Inflammatory macrophage treated with lipopolysaccharide for 4 hours (primary cell): ENCODE results near the gene HS3ST1.

ENCODE experiments used
- DNase-seq: peaks from one replicate; pipeline ENCODE4 v3.0.0-alpha.2; 2020

HS3ST1 gene

DNA sequence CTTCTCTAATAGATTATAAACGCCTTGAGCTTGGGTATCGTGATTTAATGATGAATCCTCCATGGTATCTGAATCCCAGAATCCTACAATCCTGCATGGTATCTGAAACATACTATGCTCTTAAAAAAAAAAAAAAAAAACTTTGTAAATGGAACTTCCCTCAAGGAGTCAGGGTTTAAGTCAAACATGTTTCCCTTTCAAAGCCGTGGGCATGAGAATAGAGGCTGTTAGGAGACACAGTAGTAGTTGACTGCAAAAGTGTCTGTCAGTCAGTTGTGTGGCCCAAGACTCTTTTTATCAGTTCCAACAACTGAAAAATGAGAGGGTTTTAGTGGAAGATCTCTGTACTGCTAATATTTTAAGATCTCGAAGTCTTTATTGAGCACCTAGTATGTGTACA is 2.4 kb upstream of the HS3ST1 start:
- no peak for DNase-seq

DNA sequence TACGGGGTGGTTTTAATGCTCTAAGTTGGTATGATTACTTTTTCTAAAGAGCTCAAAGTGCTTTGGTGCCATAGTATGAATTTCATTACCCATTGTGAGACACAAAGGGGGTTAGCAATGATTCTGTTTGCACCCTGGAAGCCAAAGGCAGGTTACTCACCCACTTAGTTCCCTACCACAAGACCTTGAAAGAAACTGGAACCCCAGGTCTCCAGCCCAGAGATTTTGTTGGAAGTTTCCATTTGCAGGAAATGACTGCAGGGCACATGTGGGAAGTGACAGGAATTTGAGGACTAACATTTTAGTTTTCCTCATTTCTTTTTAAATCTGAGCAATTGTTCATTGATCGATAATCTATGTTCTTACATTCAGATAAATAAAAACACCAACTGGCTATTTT is 1.8 kb upstream of the HS3ST1 start:
- no peak for DNase-seq

DNA sequence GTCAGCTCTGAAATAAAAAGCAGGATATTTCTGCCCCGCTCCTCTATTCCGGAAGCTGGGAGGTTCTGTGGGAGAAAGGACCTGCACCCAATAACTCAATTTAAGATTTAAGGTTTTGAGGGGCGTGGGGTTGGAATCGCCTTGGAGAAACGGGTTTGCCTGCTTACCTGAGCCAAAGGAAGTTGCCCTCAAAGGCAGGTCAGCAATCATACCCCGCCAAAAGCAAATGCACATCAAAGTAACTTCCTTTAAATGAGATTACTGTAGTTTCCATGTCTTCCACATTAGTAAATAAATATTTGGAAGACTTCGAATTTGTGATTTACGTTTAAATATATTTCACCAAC is 978 bp upstream of the HS3ST1 start:
- no peak for DNase-seq

DNA sequence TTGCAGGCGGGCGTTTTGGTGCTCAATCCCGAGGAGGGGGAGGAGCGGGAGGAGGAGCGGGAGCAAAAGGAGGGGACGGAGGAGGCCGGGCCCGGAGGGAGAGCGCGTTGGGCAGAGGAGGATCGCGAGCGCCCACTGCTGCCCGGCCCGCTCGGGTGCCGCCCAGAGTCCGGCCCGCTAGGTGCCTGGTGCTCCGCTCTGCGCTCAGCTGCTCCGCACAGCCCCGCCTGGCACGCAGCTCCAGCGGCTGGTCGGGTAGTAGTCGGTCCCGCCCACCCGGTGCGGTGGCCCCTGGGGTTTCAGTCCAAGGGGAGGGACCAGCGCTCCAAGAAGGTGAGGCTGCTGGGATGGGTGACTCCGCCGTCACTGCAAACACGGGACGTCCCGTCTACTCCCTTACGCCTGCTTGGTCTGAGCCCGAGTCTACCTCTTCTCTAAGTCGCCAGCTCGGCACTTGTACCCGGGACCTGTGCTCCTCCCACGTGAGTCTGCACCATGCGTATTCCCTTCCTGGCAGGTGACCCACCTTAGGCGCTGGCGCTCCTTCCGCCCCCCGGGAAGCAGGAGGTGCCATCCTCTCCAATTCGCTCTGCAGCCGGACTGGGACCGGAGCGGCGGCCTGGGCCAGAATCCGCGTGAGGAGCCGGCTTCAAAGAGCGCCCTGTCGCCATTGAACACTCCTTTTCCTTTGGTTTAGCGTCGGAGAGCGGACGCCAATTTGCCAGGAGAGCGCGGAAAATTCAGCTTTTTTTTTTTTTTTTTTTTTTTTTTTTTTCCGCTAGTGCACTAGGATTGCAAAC is 405 bp upstream of the HS3ST1 start:
- DNase-seq = peak; percentile 65

DNA sequence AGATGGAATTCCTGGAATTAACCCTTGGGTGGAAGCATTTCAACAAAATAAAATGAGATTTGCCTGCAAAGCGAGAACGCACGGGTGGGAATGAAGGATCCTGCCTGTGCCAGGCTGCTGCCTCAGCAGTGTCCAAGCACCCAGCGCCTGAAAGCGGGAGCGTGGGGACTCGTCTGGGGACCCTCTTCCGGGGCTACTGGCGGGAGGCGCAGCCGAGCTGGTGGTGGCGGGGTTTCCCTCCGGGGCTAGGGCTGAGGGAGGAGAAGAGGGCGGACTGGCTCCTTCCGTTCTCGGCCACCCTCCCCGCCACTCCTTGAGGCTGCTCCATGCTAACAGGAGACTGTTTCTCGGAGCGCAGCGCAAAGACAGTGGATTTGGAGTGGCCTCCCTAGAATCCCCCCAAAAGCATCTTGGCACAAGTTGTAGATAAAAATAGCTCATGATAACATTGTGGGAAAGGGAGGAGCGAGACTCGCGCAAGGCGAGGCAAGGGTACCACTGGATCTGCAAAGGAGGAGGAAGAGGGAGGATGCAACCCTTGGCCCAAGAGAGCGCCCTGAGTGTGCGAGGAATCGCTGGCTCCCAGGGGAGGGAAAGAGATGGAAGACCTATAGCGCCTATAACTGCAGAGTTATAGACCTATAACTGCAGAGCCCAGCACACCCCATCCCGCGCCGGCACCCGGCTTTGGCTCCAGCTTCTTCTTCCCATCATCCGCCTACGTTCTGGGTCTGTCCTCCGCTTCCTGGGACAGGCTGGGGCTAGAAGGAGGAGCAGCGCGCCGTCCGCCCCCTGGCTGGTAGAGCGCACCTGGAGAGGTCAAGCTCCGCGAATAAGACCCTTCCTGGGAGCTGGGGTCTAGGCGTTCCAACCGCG is 1.3 kb downstream of the HS3ST1 start:
- no peak for DNase-seq

DNA sequence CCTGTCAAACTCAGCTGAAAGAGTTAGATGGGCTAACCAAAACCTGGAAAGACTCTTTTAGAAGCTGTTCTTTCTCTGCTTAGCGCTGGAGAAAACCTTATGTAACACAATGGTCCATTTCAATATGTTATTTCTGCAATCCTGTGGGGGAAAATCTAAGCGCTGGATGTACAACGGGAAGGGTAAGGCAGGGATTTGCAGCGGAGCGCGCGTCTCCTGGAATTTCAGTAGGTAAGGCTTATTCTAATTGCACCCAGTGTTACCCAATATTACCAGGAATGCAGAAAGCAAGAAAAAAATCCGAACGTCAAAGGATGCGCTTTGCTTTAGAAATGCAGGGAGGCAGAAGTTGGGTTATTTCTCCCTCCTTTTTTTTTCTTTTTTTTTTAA is 2.0 kb downstream of the HS3ST1 start:
- DNase-seq = no peak

DNA sequence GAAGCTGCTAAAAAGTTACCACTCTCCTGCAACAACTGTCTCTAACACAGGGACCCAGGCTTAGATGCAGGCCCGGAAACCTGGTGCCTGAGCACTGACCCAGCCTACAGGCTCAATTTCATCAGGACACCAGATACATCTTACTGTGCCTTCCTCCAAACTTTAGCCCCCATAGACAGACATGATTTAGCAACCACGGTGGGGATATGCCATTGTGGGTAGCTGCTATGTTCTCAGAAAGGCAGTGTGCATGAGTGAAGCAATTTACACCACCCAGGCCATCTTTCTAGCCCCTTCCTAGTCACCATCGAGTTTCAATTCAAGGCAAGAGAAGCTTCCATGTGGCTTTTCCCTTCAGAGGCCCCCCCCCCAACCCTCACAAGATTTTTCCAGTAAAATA is 2.7 kb downstream of the HS3ST1 start:
- DNase-seq = no peak

DNA sequence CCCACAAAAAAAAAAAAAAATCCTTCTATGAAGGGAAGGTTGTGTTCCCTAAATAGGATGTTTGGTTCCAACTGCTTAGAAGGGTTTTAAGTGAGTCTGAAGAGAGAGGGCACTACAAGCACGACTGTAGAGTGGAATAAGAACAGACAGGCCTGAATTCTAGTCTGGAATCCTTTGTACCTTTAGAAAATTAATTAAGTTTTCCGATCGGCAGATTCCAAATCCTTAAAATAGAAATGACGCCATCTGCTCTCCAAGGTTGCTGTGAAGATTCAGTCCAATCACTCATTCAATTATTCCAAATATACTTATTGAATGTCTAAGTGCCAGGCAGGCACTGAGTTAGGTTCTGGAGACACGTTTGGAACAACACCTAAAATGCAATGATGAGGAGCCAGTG is 3.8 kb downstream of the HS3ST1 start:
- DNase-seq = no peak

DNA sequence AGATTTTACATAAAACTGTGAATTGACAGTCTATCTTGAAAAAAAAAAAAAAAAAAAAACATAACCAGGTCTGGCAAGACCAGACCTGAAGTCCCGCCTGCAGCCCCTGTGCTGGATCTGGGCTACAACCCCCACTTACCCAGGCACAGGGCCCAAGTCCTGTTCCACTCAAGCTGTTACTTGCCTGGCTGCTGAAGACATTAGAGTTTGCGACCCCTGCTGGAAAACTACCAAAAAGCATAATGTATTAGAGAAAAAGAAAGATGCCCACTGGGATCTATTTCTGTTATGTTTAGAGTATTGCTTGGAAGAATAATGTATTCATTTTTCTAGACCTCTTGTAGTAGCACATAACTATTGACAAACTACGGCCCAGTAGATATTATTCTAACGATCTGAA is 4.7 kb downstream of the HS3ST1 start:
- peak; percentile 41 for DNase-seq

DNA sequence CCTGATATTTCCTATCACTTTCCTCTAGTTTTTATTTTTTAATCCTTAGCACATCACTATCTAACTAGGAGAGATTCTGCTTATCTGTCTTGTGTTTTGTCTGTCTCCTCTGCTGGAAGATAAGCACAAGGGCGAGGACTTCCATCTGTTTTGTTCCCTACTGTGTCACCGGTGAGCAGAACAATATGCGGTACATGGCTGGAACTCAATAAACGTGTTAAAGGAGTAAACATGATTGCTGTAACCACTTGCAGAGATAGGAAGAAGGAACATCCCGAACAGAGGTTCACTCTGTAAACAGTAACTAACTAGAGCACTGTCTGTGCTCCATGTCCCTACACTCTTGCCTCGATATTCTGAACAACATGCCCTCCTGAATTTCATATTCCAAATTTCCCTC is 5.2 kb downstream of the HS3ST1 start:
- DNase-seq = no peak

DNA sequence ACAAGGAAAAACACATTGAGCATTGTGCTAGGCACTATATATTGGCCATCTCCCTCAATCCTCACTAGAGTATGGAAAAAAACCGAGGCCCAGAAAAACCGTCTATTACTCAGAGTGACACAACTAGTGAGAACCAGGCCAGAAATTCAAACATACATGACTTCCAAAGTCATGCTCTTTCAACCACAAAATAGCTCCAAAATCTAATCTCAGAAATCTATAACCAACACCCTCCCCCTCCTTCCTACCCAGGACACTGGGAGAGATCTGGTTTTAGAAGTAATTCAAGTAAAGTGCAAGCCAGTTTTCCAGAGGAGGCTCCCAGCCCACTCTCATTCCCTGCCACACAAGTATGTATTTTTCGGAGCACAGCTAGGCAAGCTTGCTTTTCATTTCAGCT is 7.6 kb downstream of the HS3ST1 start:
- DNase-seq = no peak

DNA sequence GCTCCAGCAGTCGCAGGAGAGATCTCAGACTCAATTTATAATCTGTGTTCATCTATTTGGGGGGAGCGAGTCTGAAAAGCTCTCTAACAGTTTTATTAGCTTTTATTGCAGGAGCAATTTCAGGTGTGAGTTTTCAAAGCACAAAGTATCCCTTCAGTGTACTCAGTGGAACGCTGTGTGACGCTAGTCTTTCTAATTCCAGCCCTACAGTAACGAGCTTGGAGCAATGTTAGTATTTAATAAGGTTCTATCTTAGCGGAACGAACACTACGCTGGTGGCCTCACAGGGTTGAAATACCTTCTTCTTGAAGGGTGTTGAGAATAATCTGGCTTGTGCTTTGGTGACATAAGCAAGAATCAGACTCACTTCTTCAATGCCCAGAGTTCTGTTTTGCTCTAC is 8.4 kb downstream of the HS3ST1 start:
- DNase-seq = no peak

DNA sequence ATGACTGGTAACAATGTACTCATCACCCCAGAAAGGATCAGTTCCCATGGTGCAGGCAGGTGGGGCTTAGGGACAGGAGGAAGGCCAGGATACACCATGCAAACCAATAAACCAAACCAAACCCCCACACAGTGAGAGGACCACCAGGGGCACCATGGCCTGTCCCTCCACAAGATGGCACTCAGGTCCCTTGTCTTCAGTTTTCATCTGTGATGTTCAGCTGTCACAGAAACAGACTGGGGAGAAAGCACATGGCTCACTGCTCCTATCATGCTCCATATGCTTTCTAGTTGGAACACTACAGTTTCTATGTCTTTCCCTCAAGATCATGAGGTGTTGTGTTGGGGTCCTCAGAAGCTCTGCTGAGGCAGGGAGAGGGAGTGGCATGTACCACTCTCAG is 10.1 kb downstream of the HS3ST1 start:
- no peak for DNase-seq

DNA sequence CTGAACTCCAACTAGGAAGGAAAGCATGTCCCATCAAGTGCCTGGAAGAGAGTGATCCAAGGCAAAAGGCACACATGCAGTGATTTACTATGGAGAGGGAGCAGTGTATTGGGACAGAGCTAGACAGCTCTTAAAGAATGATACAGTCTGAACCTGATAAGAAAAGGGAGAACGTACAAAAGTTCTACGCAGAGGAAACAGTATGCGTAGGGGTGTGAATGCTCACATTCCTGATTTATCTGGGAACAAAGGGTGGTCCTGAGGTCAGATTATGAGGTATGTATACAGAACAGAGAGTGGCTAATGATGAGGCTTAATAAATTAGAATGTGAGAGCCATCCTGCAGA is 12.0 kb downstream of the HS3ST1 start:
- no peak for DNase-seq

DNA sequence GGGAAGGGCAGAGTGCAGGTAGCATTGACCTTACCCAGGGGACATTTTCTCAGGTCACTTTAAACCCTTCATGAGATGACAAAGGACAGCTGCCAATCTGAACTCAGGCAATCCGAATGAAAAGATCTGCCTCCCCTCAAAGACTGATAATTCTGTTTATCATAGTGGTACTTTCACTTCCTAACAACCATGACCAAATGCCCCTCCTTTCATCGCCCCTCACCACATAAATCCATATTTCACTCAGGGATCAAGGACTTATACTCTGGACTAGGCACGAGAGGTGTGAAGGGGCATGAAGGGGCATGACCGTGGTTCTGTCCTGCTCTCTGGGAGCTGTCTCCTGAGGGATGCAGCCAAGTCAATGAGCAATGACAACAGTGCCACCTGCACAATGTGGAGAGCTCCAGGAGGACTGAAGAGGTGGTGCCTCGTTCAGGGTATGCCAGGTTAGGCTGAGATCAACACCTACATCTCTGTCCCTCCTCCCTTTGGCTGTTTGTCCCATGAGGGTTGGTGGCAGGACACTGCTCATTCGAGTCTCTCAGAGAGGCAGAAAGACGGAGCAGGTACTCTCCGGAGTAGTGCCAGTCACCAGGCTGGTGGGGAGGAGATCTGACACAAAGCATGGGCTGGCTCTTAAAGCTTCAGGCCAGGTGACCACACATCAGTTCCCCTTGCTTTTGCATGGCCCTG is 12.5 kb downstream of the HS3ST1 start:
- DNase-seq = no peak

DNA sequence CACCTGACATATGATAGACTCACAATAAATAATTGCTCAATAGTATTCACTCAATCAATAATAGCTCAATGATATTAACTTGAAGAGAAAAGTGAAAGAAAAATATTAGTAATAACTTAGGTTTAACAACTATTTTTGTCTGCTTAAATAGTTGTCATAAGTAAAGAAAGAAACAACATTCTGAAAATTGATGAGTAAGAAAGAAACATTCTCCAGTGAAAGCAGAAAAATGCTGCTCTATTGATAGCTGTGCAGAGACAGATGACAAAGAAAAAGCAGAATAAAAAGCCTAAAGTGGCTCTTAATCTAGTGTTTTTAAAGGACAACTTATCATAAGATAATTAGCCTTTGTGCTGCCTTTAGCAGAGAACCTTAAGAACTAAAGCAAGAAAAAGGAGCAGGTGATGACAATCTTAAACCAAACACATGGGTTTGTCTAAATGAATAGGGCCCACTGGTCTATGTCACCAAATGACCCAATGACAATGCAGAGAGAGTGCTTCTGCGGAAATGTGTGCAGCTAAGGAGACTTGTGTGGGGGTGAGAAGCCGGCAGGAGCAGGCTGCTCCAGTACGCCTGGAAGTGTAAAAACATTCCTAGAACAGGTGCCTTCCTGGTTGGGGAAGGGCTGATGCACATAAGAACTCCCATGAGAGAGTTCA is 13.2 kb downstream of the HS3ST1 start:
- no peak for DNase-seq

DNA sequence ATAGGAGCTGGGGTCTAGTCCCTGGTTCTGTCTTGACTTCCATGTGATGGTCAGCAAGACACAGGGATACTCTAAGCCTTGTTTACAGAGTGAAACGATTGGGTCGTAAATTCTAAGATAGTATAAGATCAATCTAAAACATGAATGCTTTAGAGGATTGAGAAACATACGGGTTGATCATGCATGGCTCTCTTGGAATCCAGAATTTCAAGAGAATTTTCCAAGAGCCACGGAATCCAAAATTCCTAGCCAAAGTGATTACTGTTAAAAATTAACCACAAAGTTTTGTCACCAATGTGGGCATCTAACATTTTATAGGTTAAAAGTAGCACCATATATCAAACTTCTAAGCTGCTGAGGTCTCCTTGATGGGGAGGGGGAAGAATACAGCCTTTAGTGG is 16.5 kb downstream of the HS3ST1 start:
- no peak for DNase-seq

DNA sequence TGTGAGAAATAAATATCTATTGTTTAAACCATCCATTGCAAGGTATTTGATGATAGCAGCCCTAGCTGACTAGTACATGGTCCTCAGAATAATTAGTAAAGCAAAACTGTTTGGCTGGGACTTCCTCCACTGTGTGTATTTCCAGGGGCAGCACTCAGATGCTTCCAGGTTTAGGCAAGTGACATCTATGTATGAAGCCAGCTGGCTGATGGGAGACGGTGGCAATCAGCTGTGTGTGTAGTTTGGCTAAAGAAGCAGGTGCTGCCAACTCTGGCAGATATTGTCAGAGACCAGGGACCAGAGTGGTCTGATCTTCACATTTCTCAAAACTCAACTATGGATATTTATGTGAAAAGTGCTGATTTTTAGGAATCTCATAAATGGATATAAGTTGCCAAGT is 19.1 kb downstream of the HS3ST1 start:
- DNase-seq = no peak

DNA sequence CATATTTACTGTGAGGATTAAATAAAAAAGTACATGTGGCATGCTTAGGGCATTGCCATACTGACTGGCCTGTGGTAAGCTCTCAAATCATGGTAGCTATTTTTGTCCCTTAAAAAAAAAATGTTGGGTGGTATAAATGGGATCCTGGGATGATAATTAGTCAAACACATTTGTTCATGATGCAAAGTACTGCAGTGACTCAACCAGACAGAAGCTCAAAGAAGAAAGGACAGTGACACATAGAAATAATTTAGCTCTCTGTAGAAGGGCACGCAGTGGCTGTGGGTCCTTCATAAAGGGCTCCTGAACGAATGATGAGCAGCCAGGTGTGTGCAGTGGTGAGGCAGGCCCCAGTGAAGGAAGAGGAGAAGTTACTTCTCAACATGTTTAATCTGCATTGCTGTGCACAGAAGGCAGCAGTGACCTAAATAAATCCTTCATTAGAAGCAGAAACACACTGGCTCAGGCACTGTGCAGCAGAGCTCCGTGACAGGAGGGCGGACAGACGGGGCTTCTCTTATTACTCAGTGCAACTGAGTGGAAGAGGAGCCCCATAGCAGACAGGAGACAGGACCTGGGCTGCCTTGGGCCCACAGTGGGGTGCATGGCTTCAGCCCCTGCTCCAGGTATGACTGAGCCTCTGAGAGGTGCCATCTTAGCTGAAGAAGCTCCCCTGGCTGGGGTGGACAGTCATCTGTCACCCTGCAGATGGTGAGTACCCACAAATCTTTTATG is 20.3 kb downstream of the HS3ST1 start:
- DNase-seq = no peak

DNA sequence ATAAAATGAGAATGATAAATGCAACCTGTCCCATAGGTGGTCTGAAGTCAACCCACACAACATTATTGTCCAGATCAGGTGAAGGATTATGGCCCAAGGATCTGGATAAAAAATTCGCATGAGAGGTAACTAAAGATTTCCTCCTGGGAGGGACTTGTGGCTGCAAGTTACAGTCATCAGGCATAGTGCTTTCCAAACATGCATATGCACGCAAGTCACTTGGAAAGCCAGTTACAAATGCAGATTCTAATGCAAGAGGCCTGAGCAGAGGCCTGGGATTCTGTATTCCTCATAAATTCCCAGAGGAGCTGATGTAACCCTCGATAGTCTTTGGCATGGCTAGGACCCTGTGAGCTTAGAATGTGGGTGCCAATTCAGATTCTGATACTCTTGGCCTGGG is 21.1 kb downstream of the HS3ST1 start:
- no peak for DNase-seq

DNA sequence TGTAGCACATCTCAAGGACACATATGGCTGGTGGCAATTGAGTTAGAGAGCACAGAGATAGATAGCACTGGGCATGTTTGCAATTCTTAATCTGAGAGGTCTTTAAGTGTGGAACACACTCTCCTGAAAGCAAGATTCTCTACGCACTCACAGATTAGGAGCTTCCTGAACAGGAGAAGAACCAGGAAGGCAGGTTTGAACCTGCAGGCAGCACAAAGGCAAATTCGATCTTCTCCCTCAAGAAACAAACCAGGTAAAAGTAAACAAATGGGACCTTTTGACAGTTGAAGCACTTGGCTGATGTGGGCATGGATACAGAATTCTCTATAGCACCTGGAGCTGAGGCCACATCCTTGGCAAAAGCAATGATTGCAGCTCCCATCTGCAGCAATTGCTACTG is 24.3 kb downstream of the HS3ST1 start:
- DNase-seq = no peak

DNA sequence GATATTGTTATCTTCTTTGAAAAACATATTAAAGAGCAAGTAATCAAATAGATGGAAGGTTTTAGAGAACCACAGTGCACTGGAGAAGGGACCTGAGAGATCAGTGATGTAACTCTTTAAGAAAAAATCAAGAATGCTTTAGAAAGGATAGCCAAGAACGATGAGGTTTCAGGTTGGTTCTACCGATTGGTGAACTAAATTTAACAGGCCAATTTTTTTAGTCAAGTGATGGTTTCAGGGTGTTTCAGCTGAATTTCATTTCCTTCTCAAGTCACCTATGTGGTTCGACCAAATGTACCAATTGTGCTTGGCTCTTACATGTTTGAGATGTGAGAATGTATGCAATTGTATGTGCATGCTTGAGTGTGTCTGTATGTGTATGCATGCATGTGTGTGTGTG is 26.5 kb downstream of the HS3ST1 start:
- no peak for DNase-seq

DNA sequence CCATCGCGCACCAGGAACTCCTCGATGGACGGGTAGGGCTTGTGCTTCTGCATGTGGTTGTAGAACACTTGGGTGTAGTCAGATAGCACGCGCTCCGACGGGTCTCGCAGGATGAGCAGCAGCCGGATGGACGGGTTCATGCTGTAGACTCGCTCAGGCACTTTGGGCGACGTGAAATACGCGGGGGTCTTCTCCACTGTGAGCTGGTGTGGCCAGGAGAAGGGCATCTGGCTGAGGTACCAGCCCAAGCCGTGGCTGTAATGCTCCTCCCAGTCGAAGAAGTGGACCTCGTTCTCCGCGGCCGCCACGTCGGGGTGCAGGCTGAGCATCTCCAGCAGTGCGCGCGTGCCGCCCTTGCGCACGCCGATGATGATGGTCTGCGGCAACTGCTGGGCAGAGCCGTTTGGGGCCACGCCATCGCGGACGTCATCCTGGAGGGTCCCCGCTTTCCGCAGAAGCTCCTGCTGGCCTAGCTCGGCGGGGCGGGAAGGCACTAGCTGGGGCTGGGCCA is 29.2 kb downstream of the HS3ST1 start:
- DNase-seq = no peak
